Activated T-helper 9 cell treated with anti-CD3 and anti-CD28 coated beads, Interleukin-2, amount 50 U/mL, for 16 hours (primary cell): ENCODE data around the gene ATAT1.
"Not testable (repeated sequence)": the region's sequence is repeated elsewhere in the genome, so short reads cannot be mapped to it uniquely, and the experiment has no call there.

Experiments
- DNase-seq: peaks from one replicate; pipeline ENCODE4 v3.0.0-alpha.2; 2020; ENCODE audit warnings: low read depth

ATAT1 gene

GRCh38 chr6:30651143-30651542 is 24.5 kb downstream of the ATAT1 start:
- no peak for DNase-seq

GRCh38 chr6:30654798-30655742 is 28.4 kb downstream of the ATAT1 start:
- no peak for DNase-seq

GRCh38 chr6:30655743-30656094 is 29.0 kb downstream of the ATAT1 start:
- DNase-seq = no peak

- no peak for DNase-seq
Measured at GRCh38 chr6:30656513-30656912, 29.8 kb downstream of the ATAT1 start.

- DNase-seq = no peak
Measured at GRCh38 chr6:30657454-30657853, 30.8 kb downstream of the ATAT1 start.

- not testable (repeated sequence) for DNase-seq
Measured at GRCh38 chr6:30657922-30658321, 31.2 kb downstream of the ATAT1 start.

GRCh38 chr6:30664994-30665767 is 38.5 kb downstream of the ATAT1 start:
- no peak for DNase-seq

- DNase-seq = peak; percentile 23
Measured at GRCh38 chr6:30666300-30666699, 39.6 kb downstream of the ATAT1 start.

GRCh38 chr6:30670760-30671527 is 44.3 kb downstream of the ATAT1 start:
- DNase-seq = no peak

GRCh38 chr6:30672445-30673253 is 46.0 kb downstream of the ATAT1 start, which contains the start of gene DHX16:
Gene DHX16, minus strand, starts transcription at chr6:30673006. Its CDS starts 165 bp downstream, at chr6:30672841.
- DNase-seq = peak; percentile 83

GRCh38 chr6:30676660-30677285 is 50.1 kb downstream of the ATAT1 start:
- no peak for DNase-seq

- DNase-seq = peak; percentile 91
Measured at GRCh38 chr6:30678964-30679726, 52.5 kb downstream of the ATAT1 start.

- no peak for DNase-seq
Measured at GRCh38 chr6:30679765-30680535, 53.3 kb downstream of the ATAT1 start.

GRCh38 chr6:30681766-30682142 is 55.1 kb downstream of the ATAT1 start:
- no peak for DNase-seq

- peak; percentile 77 for DNase-seq
Measured at GRCh38 chr6:30682143-30683117, 55.8 kb downstream of the ATAT1 start.

GRCh38 chr6:30683183-30683979 is 56.7 kb downstream of the ATAT1 start:
- no peak for DNase-seq

GRCh38 chr6:30683980-30684338 is 57.3 kb downstream of the ATAT1 start:
- DNase-seq = no peak
